GM18520 (cell line): ENCODE measurements around the gene TMOD2.
A peak's percentile ranks its signal among the peaks of the same experiment; 100 is the strongest.

ENCODE experiments used
- ATAC-seq: cut with Tn5 transposase; IDR thresholded peaks from one replicate; pipeline ENCODE4 v1.9.1; 2021; ENCODE audit not compliant: unreplicated experiment

TMOD2 gene

GRCh38 chr15:51812598-51812997 is 61.2 kb downstream of the TMOD2 start:
- no peak for ATAC-seq

- no peak for ATAC-seq
Measured at GRCh38 chr15:51814606-51815005, 63.2 kb downstream of the TMOD2 start.

- ATAC-seq = no peak
Measured at GRCh38 chr15:51816611-51817010, 65.2 kb downstream of the TMOD2 start.

- no peak for ATAC-seq
Measured at GRCh38 chr15:51818150-51818549, 66.8 kb downstream of the TMOD2 start.

- no peak for ATAC-seq
Measured at GRCh38 chr15:51825698-51826097, 74.3 kb downstream of the TMOD2 start.

GRCh38 chr15:51828621-51829375 is 77.4 kb downstream of the TMOD2 start:
- ATAC-seq = no peak

GRCh38 chr15:51829376-51830275 is 78.2 kb downstream of the TMOD2 start, which contains the start of gene TMOD3:
Gene TMOD3, plus strand, starts transcription at chr15:51829653. Its CDS starts 33,232 bp downstream, at chr15:51862885.
- peak; percentile 84 for ATAC-seq

GRCh38 chr15:51830276-51830806 is 78.9 kb downstream of the TMOD2 start:
- no peak for ATAC-seq

- no peak for ATAC-seq
Measured at GRCh38 chr15:51833772-51834171, 82.4 kb downstream of the TMOD2 start.

GRCh38 chr15:51837792-51838251 is 86.4 kb downstream of the TMOD2 start:
- no peak for ATAC-seq

- no peak for ATAC-seq
Measured at GRCh38 chr15:51838270-51838669, 86.9 kb downstream of the TMOD2 start.

GRCh38 chr15:51840692-51841091 is 89.3 kb downstream of the TMOD2 start:
- ATAC-seq = no peak

GRCh38 chr15:51841406-51842040 is 90.1 kb downstream of the TMOD2 start:
- no peak for ATAC-seq

GRCh38 chr15:51842265-51842664 is 90.9 kb downstream of the TMOD2 start:
- no peak for ATAC-seq

GRCh38 chr15:51842852-51843737 is 91.7 kb downstream of the TMOD2 start:
- ATAC-seq = no peak

- no peak for ATAC-seq
Measured at GRCh38 chr15:51844747-51845426, 93.5 kb downstream of the TMOD2 start.

- no peak for ATAC-seq
Measured at GRCh38 chr15:51846066-51846462, 94.7 kb downstream of the TMOD2 start.

GRCh38 chr15:51846463-51847230 is 95.2 kb downstream of the TMOD2 start:
- no peak for ATAC-seq

GRCh38 chr15:51848811-51849210 is 97.4 kb downstream of the TMOD2 start:
- ATAC-seq = no peak
